HG03097 (cell line): Measurements from ENCODE around the gene PARP14.
"Not testable (repeated sequence)": the region's sequence is repeated elsewhere in the genome, so short reads cannot be mapped to it uniquely, and the experiment has no call there.

Experiments used
- ATAC-seq: cut with Tn5 transposase; IDR thresholded peaks from one replicate; pipeline ENCODE4 v1.9.1; 2021; ENCODE audit not compliant: unreplicated experiment, low FRiP score

Gene PARP14, protein sequence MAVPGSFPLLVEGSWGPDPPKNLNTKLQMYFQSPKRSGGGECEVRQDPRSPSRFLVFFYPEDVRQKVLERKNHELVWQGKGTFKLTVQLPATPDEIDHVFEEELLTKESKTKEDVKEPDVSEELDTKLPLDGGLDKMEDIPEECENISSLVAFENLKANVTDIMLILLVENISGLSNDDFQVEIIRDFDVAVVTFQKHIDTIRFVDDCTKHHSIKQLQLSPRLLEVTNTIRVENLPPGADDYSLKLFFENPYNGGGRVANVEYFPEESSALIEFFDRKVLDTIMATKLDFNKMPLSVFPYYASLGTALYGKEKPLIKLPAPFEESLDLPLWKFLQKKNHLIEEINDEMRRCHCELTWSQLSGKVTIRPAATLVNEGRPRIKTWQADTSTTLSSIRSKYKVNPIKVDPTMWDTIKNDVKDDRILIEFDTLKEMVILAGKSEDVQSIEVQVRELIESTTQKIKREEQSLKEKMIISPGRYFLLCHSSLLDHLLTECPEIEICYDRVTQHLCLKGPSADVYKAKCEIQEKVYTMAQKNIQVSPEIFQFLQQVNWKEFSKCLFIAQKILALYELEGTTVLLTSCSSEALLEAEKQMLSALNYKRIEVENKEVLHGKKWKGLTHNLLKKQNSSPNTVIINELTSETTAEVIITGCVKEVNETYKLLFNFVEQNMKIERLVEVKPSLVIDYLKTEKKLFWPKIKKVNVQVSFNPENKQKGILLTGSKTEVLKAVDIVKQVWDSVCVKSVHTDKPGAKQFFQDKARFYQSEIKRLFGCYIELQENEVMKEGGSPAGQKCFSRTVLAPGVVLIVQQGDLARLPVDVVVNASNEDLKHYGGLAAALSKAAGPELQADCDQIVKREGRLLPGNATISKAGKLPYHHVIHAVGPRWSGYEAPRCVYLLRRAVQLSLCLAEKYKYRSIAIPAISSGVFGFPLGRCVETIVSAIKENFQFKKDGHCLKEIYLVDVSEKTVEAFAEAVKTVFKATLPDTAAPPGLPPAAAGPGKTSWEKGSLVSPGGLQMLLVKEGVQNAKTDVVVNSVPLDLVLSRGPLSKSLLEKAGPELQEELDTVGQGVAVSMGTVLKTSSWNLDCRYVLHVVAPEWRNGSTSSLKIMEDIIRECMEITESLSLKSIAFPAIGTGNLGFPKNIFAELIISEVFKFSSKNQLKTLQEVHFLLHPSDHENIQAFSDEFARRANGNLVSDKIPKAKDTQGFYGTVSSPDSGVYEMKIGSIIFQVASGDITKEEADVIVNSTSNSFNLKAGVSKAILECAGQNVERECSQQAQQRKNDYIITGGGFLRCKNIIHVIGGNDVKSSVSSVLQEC (N-terminal part only)

DNA sequence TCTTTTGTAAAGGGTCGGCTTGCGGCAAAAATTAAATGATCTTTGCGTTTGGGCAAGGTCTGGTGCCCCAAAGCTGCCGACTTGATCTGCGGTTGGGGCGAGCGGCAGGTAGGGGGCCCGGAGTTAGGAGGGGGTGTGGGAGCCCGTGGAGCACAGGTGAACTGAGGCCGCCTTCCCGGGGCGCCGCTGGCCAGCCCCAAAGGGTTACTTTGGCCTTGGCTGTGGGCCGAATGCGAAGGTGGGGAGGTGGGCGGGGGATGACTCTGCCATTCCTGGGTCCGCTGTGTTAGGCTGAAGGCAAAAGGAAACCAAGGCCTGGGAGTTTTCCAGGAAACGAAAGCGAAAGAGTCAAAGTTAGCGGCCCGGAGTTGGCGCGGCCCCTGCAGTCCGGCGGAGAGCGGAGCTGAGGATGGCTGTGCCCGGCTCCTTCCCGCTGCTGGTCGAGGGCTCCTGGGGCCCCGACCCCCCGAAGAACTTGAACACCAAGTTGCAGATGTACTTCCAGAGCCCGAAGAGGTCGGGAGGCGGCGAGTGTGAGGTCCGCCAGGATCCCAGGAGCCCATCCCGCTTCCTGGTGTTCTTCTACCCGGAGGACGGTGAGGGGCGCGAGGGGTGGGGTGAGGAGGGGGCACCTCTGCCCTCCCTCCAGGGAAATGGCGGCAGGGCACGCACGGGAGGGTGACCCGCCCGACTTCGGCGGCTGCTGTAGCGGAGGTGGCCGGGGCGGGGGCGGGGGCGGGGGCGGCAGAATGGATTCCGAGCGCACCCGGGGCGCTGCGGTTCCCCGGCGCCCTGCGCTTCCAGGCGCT lies at the start of gene PARP14:
TSS of gene PARP14 (plus strand) at position 365 of the 809 bp plus-strand sequence. CDS start at position 410, 45 bp downstream.
- peak; percentile 42 for ATAC-seq

DNA sequence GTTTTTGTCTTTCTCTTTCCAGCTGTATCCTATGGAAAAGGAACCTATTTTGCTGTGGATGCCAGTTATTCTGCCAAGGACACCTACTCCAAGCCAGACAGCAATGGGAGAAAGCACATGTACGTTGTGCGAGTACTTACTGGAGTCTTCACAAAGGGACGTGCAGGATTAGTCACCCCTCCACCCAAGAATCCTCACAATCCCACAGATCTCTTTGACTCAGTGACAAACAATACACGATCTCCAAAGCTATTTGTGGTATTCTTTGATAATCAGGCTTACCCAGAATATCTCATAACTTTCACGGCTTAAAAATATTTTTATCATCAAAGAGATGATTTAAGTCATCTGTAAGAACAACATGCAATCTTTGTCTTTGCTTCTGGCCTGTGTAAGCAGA lies 44.9 kb upstream of the PARP14 start:
- no peak for ATAC-seq

DNA sequence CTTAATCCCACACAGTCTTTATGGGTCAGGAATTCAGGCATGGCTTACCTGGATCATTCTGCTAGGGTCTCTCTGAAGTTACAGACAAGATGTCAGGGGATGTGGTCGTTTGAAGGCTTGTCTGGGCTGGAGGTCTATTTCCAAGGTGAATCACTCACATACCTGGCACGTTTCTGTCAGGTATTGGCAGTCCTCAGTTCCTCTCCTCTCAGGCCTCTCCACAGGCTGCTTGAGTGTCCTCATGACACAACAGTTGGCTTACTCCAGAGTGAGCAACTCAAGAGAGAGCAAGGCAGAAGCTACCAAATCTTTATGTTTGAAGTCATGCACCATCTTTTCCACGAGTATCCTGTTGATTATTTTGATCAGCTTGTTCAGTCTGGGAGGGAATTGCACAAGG lies 43.9 kb upstream of the PARP14 start:
- ATAC-seq = no peak

DNA sequence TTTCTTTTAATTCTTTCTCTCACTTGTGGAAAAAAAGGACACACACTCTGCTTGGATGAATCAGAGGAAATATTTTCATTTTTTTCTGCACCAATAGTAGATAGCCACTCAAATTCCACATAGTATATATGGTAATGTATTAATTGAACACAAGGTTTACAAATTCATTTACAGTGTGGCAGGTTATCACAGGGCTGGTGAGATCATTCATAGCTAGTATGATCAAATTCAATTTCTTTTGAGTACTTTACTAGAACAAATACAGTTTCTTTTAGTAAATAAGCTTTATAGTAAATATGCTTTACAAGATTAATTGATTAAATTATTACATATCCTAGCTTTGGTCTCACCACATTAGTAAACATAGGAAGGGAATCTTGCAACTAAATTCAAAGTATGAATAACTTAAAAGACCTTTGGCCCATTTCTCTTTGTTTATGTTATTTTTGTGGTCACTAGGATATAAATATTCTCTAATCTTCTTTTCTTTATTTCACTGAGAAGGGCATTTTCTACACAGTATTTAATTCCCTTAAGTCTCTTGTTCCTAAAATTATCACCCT lies 40.1 kb upstream of the PARP14 start:
- no peak for ATAC-seq

DNA sequence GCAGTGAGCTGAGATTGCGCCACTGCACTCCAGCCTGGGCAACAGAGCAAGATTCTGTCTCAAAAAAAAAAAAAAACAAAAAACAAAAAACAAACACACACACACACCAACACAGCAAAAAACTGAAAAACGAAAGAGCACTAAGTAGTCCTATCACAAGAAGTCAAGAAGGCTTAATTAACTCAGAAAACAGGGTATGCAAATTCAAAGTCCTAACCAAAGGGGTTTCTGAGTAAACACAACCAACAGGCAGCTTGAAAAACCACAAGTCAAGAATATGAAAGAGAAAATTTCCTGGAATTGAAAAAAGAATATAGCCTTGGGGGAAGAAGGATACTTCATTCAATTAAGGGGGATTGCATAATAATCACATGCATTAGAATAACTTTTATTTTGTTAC lies 37.7 kb upstream of the PARP14 start:
- ATAC-seq = no peak

DNA sequence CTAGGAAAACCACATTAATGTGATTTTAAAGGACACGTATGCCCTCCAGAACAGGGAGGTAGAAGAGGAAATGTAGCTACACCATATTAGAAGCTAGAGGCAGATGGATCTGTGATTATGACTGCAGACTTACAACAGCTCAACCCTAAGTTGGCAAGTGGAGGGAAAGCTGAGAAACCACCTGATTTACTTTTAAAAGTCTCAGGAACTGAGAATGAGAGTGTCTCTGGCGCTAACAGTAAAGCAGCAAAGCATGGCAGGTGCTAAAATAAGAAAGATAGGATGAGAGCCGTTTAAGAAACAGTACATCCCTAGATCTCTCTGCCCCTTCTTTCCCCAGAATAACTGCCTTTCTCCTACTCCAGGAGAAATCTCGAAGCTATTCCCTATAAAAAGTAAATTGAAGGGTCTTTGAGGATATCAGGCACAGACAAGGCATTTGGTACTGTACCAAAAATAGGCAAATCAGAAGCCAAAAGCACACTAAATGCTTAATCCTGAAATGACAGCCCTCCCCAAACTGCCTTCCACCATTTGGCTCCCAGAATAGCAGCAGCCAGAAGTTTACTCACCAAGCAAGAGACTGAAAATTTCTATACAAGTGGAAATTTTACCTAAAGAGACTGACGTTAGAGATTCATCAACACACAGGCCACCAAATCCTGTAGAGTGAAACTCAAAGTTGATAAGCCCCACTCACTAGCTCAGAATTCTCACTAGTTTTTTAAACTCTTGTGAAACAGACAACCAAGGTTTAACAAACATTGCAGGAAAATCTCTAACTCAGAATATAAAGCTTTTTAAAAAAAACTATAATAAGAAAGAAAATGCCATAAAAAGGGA lies 34.3 kb upstream of the PARP14 start:
- ATAC-seq = no peak

DNA sequence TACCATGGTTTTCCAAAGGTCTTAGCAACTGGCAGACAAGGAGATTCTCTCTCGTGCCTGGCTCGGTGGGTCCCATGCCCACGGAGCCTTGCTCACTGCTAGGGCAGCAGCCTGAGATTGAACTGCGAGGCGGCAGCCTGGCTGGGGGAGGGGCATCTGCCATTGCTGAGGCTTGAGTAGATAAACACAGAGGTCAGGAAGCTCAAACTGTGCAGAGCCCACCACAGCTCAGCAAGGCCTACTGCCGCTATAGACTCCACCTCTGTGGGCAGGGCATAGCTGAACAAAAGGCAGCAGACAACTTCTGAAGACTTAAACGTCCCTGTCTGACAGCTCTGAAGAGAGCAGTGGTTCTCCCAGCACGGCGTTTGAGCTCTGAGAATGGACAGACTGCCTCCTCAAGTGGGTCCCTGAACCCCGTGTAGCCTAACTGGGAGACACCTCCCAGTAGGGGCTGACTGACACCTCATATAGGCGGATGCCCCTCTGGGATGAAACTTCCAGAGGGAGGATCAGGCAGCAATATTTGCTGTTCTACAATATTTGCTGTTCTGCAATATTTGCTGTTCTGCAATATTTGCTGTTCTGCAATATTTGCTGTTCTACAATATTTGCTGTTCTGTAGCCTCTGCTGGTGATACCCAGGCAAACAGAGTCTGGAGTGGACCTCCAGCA lies 29.3 kb upstream of the PARP14 start:
- not testable (repeated sequence) for ATAC-seq

DNA sequence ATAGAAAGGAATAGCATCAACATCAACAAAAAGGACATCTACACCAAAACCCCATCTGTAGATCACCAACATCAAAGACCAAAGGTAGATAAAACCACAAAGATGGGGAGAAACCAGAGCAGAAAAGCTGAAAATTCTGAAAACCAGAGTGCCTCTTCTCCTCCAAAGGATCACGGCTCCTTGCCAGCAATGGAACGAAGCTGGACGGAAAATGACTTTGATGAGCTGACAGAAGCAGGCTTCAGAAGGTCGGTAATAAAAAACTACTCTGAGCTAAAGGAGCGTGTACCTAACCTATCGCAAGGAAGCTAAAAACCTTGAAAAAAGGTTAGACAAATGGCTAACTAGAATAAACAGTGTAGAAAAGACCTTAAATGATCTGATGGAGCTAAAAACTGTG lies 28.7 kb upstream of the PARP14 start:
- not testable (repeated sequence) for ATAC-seq

DNA sequence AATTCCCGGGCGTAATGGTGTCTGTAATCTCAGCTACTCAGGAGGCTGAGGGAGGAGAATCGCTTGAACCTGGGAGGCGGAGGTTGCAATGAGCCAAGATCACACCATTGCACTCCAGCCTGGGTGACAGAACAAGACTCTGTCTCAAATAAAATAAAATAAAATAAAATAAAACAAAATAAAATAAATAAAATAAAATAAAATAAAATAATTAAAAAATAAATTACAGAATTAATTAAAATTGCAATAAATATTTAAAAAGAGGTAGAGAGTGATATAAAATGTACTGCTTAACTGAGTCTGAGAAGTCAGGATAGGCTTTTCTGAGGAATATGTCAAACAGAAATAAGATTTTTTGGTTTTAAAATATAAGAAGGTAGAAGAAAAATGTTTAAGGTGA lies 22.3 kb upstream of the PARP14 start:
- not testable (repeated sequence) for ATAC-seq

DNA sequence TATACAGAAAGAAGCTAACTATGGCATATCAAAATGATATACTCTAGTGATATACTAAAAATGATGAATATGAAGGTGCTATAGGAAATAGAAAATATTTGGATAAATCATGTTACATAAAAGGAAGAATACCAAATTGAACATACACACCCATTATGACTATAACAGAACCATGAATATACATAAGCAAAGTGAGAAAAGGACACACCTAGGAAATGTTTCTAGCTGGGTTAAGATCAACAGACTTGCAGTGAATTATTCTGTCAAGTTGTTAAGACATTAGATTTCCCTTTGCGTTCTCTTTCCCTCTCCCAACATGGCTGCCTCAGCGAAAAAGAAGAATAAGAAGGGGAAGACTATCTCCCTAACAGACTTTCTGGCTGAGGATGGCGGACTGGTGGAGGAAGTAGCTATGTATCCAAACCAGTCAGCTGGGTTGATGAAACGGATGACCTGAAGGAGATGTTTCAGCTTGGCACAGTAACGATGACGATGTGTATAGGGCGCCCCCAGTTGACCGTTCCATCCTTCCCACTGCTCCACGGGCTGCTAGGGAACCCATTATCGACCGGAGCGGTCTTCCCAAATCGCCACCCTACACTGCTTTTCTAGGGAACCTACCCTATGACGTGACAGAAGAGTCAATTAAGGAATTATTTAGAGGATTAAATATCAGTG lies 20.2 kb upstream of the PARP14 start:
- ATAC-seq = no peak

DNA sequence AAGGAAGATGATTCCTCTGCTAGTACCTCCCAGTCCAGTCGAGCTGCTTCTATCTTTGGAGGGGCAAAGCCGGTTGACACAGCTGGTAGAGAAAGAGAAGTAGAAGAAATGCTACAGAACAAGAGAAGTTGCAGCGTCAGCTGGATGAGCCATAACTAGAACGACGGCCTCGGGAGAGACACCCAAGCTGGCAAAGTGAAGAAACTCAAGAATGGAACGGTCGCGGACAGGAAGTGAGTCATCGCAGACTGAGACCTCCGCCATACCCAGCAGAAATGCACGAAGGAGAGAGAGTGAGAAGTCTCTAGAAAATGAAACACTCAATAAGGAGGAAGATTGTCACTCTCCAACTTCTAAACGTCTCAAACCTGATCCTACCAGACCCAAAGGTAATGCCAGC lies 19.0 kb upstream of the PARP14 start:
- ATAC-seq = no peak

DNA sequence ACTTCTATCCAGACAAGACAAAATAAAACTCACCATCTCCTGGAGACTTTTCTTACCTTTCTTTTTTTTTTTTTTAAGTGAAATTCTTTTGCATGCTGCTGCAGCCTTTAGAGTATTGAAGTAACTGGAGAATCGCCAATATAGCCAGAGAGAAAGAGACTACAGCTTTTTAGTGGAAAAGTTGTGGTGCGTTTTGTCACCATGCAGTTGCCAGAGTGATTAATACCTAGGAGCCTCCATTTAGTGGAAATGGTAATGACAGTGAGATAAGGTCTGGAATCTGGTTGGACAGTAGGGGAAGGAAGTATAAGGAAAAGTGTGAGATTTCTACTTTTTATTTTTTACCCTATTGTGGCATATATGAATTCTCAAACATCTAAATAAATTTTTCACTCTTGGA lies 18.1 kb upstream of the PARP14 start:
- ATAC-seq = no peak

DNA sequence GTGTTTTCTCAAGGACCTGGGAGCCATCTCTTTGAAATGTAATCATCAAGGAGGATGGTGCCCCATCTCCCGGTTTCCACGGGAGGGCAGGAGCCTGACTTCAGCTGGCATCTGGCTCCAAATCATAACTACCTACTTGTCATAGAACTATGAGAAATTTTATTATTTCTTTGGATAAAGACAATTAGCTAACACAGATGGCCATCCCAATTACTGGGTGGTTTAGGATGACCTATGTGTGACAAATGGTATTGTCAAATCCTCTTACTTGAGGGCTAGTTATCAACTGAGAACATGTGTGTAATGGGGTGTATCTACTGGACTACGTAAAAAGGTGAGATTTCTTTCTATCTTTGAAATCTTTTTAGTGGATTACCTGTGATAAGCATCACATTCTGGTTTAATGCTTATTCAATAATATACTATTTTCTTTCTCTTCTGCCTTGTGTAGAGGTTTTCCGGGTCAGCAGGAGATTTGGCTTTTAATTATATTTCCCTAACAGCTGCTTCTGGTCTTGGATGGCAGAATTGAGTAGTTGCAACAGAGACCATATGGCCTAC lies 15.3 kb upstream of the PARP14 start:
- no peak for ATAC-seq

DNA sequence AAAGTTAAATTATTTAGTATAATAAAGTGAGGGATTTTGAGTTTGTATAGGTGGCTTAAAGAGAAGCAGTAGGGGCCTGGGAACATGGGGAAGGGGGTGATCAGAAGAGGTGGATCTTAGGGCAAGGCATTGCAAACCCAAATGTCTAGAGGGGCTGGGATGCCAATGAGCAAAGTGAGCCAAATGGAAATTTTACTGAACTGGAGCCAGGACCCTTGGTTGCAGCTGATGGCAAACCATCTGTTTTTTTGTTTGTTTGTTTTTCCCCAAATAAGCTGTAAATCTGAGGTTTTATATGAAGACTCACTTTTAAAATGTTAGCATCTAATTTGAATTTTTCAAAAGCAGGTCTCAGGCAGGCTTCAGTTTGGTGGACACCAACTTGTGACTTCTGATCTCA lies 14.8 kb upstream of the PARP14 start:
- ATAC-seq = no peak

DNA sequence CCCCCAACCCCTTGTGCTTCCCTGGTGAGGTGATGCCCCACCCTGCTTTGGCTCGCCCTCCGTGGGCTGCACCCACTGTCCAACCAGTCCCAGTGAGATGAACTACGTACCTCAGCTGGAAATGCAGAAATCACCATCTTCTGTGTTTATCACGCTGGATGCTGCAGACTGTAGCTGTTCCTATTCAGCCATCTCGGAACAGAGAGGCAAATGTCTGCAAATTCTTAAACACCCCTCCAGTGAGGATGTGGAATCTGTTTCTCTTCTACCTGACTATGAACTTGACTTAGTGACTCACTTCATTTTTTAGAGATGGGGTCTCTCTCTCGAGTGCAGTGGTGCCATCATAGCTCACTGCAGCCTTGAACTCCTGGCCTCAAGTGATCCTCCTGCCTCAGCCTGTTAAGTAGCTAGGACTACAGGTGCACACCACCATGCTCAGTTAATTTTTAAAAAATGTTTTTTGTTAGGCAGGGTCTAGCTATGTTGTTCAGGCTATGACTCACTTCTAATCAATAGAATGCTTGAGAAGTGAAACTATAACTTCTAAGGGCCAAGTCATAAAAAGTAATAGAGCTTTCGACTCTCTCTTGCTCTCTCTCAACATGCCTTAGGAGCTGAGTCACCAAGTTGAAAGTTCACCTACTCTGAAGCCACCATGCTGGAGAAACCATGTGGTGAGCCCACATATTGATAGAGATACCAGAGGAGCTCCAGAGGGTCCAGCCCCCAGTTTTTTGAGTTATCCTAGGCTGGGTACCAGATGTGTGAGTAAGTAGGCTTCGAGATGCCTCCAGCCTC lies 11.5 kb upstream of the PARP14 start:
- peak; percentile 79 for ATAC-seq

DNA sequence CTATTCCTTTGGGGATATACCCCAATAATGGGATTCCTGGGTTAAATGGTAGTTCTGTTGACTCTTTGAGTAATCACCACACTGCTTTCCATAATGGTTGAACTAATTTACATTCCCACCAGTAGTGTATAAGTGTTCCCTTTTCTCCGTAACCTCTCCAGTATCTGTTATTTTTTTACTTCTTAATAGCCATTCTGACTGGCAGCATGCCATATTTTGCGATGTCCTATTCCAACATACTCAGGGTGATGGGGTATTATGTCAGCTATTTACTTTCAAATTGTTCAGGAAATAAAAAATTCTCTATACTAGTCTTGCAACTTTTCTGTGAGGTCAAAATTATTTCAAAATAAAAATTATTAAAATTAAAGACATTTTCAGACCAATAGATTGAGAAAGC lies 9.1 kb upstream of the PARP14 start:
- no peak for ATAC-seq

DNA sequence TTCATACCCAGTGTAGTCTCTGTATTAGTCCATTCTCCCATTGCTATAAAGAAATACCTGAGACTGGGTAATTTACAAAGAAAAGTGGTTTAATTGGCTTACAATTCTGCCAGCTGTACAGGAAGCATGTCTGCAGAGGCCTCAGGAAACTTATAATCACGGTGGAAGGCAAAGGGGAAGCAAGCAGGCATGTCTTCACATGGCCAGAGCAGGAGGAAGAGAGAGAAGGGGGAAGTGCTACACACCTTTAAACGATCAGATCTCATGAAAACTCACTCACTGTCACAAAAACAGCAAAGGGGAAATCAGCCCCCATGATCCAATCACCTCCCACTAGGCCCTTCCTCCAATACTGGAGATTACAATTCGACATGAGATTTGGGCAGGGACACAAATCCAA lies 6.3 kb upstream of the PARP14 start:
- no peak for ATAC-seq
